Natural killer cell (primary cell): ENCODE measurements around the gene IFI30. TPM values are rescaled to one million over a fixed set of nuclear protein-coding genes. Genes with fewer than 3 reads are reported as not detected.

ENCODE experiments used
- ATAC-seq, 3 donors: fragments of 150-1000 bp in 2 of 3; fragments of 200-7000 bp in 1 of 3; cut with Tn5 transposase; 1 replicate in 1 of 3; 2 replicates in 2 of 3; pipeline ENCODE4 v1.10.0; 2021; ENCODE audit warnings: mild to moderate bottlenecking in 2 of 3, moderate library complexity in 2 of 3
- DNase-seq, 2 donors: peaks; one replicate each; pipeline versions ENCODE4 v3.0.0 to v3.0.0-alpha.2; 2013 to 2021; ENCODE audit warnings: mixed read lengths in 1 of 2
- H3K27ac ChIP-seq: one replicate; pipeline ENCODE4 v1.5.1; 2013; ENCODE audit warnings: mild to moderate bottlenecking, low read length
- H3K27me3 ChIP-seq: one replicate; pipeline ENCODE4 v1.6.1; 2013; ENCODE audit warnings: low read length; ENCODE audit not compliant: control insufficient read depth, insufficient read depth
- H3K36me3 ChIP-seq: one replicate; pipeline ENCODE4 v1.6.1; 2013; ENCODE audit warnings: low read length; ENCODE audit not compliant: control insufficient read depth, insufficient read depth
- H3K4me1 ChIP-seq: one replicate; pipeline ENCODE4 v1.6.1; 2013; ENCODE audit warnings: low read length; ENCODE audit not compliant: control insufficient read depth, insufficient read depth
- H3K4me3 ChIP-seq: one replicate; pipeline ENCODE4 v1.5.1; 2013; ENCODE audit warnings: low read length
- H3K9me3 ChIP-seq: one replicate; pipeline ENCODE4 v1.6.1; 2013; ENCODE audit warnings: low read length; ENCODE audit not compliant: control insufficient read depth, insufficient read depth
- H3K27ac Mint-ChIP-seq, 2 donors: one replicate each; pipeline ENCODE4 v1.8.0; 2022; ENCODE audit warnings: mild to moderate bottlenecking in 2 of 2, mixed read lengths in 2 of 2, moderate library complexity in 1 of 2
- H3K27me3 Mint-ChIP-seq, 2 donors: one replicate each; pipeline ENCODE4 v1.8.0; 2022; ENCODE audit warnings: low read depth in 2 of 2, mixed read lengths in 2 of 2
- H3K36me3 Mint-ChIP-seq: one replicate; pipeline ENCODE4 v1.8.0; 2022; ENCODE audit warnings: mixed read lengths
- H3K4me1 Mint-ChIP-seq, 2 donors: one replicate each; pipeline ENCODE4 v1.8.0; 2022; ENCODE audit warnings: mixed read lengths in 2 of 2
- H3K4me3 Mint-ChIP-seq: one replicate; pipeline ENCODE4 v1.8.0; 2022; ENCODE audit warnings: mild to moderate bottlenecking, moderate library complexity, mixed read lengths
- H3K9me3 Mint-ChIP-seq, 2 donors: one replicate each; pipeline ENCODE4 v1.8.0; 2022; ENCODE audit warnings: mixed read lengths in 2 of 2
- CTCF ChIP-seq: fragments of 200-600 bp; IDR thresholded peaks from one replicate; pipeline ENCODE4 v1.8.0; 2022; ENCODE audit warnings: antibody characterized with exemption
- WGBS: methylation state at CpG from one replicate; pipeline ENCODE4 v1.1.7; 2013; ENCODE audit warnings: missing lambda C conversion rate; ENCODE audit not compliant: insufficient coverage; 5-methylcytosine and 5-hydroxymethylcytosine counted together
- intact Hi-C: fragments of 100-400 bp; cut with micrococcal nuclease; formaldehyde crosslinking; loops from one replicate; pipeline ENCODE4 v1.14.2; 2022
- total RNA-seq, 4 donors: library from RNA; stranded (reverse); fragments of 120-200 nt in 1 of 4; gene quantifications; one replicate each; pipeline versions ENCODE4 v1.2.3 to v1.2.4, GENCODE V29; 2013 to 2022

IFI30 gene
- total RNA-seq, 3 donors from 2014 or later (not counting 1 experiment from before 2014, with no cell fraction given), result 38.2 to 109 (median 89.5) TPM

GRCh38 chr19:18194554-18195238 is 21.1 kb downstream of the IFI30 start:
- Histone ChIP-seq H3K27ac (peak overlapping the region; percentile 41), H3K27me3 (no peaks in the 10 kb centered on the region), H3K36me3 (peaks cover 3% of the 10 kb centered on the region), H3K9me3 (no peaks in the 10 kb centered on the region), H3K4me1 (peaks cover 27% of the 10 kb centered on the region), H3K4me3 (no peak overlapping the region)
- intact Hi-C loops, result loop anchor here (5.0 kb wide), 2 partner anchors 83 to 223 kb away; partner anchors contain the start of gene SSBP4
- no peaks in the 10 kb centered on the region for H3K9me3 Mint-ChIP-seq
- peak overlapping the region in 1 of 2 donors; percentile 96 for H3K27ac Mint-ChIP-seq
- H3K4me1 Mint-ChIP-seq, result peaks cover 26 to 29% of the 10 kb centered on the region in 2 donors
- peak in 1 of 2 donors; percentile 60 for DNase-seq
- no peaks in the 10 kb centered on the region for H3K36me3 Mint-ChIP-seq
- no peak for ATAC-seq
- peak overlapping the region; percentile 86 for H3K4me3 Mint-ChIP-seq
- WGBS, result 23% methylated on average over 26 of the region's 27 CpGs
- H3K27me3 Mint-ChIP-seq, result no peaks in the 10 kb centered on the region
- no peak for TF ChIP-seq CTCF

GRCh38 chr19:18196511-18196845 is 22.9 kb downstream of the IFI30 start:
- peaks cover 3% of the 10 kb centered on the region for H3K36me3 ChIP-seq
- no peaks in the 10 kb centered on the region for H3K9me3 Mint-ChIP-seq
- peak overlapping the region; percentile 50 for H3K4me3 Mint-ChIP-seq
- H3K36me3 Mint-ChIP-seq, result no peaks in the 10 kb centered on the region
- H3K27ac Mint-ChIP-seq, result no peak overlapping the region
- H3K9me3 ChIP-seq, result no peaks in the 10 kb centered on the region
- 94% methylated on average over 7 of the region's 7 CpGs for WGBS
- H3K4me1 Mint-ChIP-seq, result peaks cover 26 to 32% of the 10 kb centered on the region in 2 donors
- TF ChIP-seq CTCF, result no peak
- no peak overlapping the region for H3K4me3 ChIP-seq
- no peaks in the 10 kb centered on the region for H3K27me3 Mint-ChIP-seq
- H3K27me3 ChIP-seq, result no peaks in the 10 kb centered on the region
- DNase-seq, result no peak
- intact Hi-C loops, result no loop called here
- no peak overlapping the region for H3K27ac ChIP-seq
- no peak for ATAC-seq
- peaks cover 27% of the 10 kb centered on the region for H3K4me1 ChIP-seq

GRCh38 chr19:18197306-18197705 is 23.7 kb downstream of the IFI30 start:
- Histone ChIP-seq H3K4me3 (no peak overlapping the region), H3K36me3 (peaks cover 3% of the 10 kb centered on the region), H3K9me3 (no peaks in the 10 kb centered on the region), H3K4me1 (peaks cover 21% of the 10 kb centered on the region), H3K27me3 (no peaks in the 10 kb centered on the region), H3K27ac (no peak overlapping the region)
- intact Hi-C loops, result no loop called here
- peaks cover 25 to 32% of the 10 kb centered on the region in 2 donors for H3K4me1 Mint-ChIP-seq
- no peak overlapping the region for H3K27ac Mint-ChIP-seq
- 96% methylated on average over 18 of the region's 18 CpGs for WGBS
- no peaks in the 10 kb centered on the region for H3K9me3 Mint-ChIP-seq
- DNase-seq (no peak), ATAC-seq (no peak)
- no peaks in the 10 kb centered on the region for H3K36me3 Mint-ChIP-seq
- TF ChIP-seq CTCF, result no peak
- no peaks in the 10 kb centered on the region for H3K27me3 Mint-ChIP-seq
- H3K4me3 Mint-ChIP-seq, result no peak overlapping the region

GRCh38 chr19:18197941-18198340 is 24.3 kb downstream of the IFI30 start:
- no peak overlapping the region for H3K4me3 Mint-ChIP-seq
- no peak for TF ChIP-seq CTCF
- no peaks in the 10 kb centered on the region for H3K9me3 ChIP-seq
- H3K27ac ChIP-seq, result no peak overlapping the region
- ATAC-seq, result no peak
- no peaks in the 10 kb centered on the region for H3K36me3 Mint-ChIP-seq
- no peak for DNase-seq
- no peaks in the 10 kb centered on the region for H3K9me3 Mint-ChIP-seq
- WGBS, result 88% methylated on average over 6 of the region's 6 CpGs
- intact Hi-C loops, result no loop called here
- H3K4me1 ChIP-seq, result peaks cover 25% of the 10 kb centered on the region
- no peak overlapping the region for H3K4me3 ChIP-seq
- H3K27me3 Mint-ChIP-seq, result no peaks in the 10 kb centered on the region
- no peaks in the 10 kb centered on the region for H3K27me3 ChIP-seq
- H3K4me1 Mint-ChIP-seq, result peaks cover 22 to 32% of the 10 kb centered on the region in 2 donors
- H3K36me3 ChIP-seq, result peaks cover 3% of the 10 kb centered on the region
- H3K27ac Mint-ChIP-seq, result no peak overlapping the region
